Testis (tissue), 3 donors: Measurements from ENCODE around the gene IL1RAP. TPM values are rescaled to one million over a fixed set of nuclear protein-coding genes. Genes with fewer than 3 reads are reported as not detected.

ENCODE experiments used
- DNase-seq: peaks from one replicate; pipeline ENCODE4 v3.0.0-alpha.2; 2019
- H3K27ac ChIP-seq, 2 donors: fragments of 200-600 bp; sonication (generic); one replicate each; pipeline ENCODE4 v1.5.1; 2019
- H3K27me3 ChIP-seq: fragments of 200-600 bp; sonication (generic); one replicate; pipeline ENCODE4 v1.5.1; 2019
- H3K36me3 ChIP-seq: fragments of 200-600 bp; sonication (generic); one replicate; pipeline ENCODE4 v1.5.1; 2017; ENCODE audit warnings: low read depth; ENCODE audit errors: missing control alignments
- H3K4me1 ChIP-seq: fragments of 200-600 bp; sonication (generic); one replicate; pipeline ENCODE4 v1.5.1; 2019
- H3K4me3 ChIP-seq, 2 donors: fragments of 200-600 bp; sonication (generic); one replicate each; pipeline ENCODE4 v1.5.1; 2017 to 2019
- H3K9me3 ChIP-seq: fragments of 200-600 bp; sonication (generic); one replicate; pipeline ENCODE4 v1.5.1; 2017
- POLR2A ChIP-seq: fragments of 450-650 bp; IDR thresholded peaks from one replicate; pipeline ENCODE4 v1.6.1; 2017; ENCODE audit warnings: antibody characterized with exemption, mild to moderate bottlenecking, moderate library complexity
- WGBS, 2 donors: methylation state at CpG; one replicate each; pipeline ENCODE4 v1.1.5; 2018; 5-methylcytosine and 5-hydroxymethylcytosine counted together
- intact Hi-C: fragments of 100-400 bp; cut with DNase I; formaldehyde crosslinking; loops from one replicate; pipeline ENCODE4 v1.15.1; 2023; ENCODE audit warnings: low total_unique reads
- polyA plus RNA-seq: library from polyadenylated mRNA; stranded (reverse); fragments of 350-450 nt; fragmentation: Illumina TruSeq; extraction: RNeasy Lipid Tissue Mini Kit (QIAGEN cat#74804); gene quantifications from one replicate; pipeline ENCODE4 v1.2.3, GENCODE V29; 2014; ENCODE audit warnings: low read depth, low replicate concordance; ENCODE audit not compliant: insufficient read depth
- total RNA-seq, 2 donors: library from RNA; depleted of rRNA; stranded (reverse); fragments of >200 nt; gene quantifications; one replicate each; pipeline ENCODE4 v1.2.3, GENCODE V29; 2016
- TF ChIP-seq, protein P1 (sequence below), 3 experiments: fragments of 450-650 bp in 2 of 3; fragments of 200-600 bp in 1 of 3; sonication (generic) in 1 of 3; IDR thresholded peaks; one replicate each; pipeline ENCODE4 v1.5.1; 2016 to 2019; ENCODE audit warnings: antibody characterized with exemption in 3 of 3, mild to moderate bottlenecking in 2 of 3, moderate library complexity in 1 of 3

The IL1RAP gene
- total and polyA plus RNA-seq, 3 donors from 2014 or later: 1.7 to 3.2 (median 2.1) TPM

DNA sequence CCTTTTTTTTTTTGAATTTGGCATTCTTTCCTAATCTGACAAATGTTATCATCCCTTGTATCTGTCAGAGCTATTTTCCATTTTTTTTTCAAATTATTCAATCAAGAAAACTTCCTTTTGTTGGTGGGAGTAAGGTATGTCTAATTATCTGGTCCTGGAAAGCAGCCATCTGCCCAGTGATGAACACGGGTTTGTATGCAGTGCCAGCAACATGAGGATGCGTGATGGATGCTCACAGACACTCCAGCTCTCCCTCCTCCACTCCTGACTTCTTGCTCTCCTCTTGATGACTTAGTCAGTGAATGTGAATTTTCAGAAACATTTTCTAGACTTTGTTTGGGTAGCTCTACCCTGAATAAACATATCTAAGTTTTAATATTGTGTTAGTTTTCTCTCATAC, 79.2 kb downstream of the IL1RAP start:
- 64 to 74% methylated on average over 2 of the region's 2 CpGs for WGBS, 2 donors
- intact Hi-C loops: no loop called here

DNA sequence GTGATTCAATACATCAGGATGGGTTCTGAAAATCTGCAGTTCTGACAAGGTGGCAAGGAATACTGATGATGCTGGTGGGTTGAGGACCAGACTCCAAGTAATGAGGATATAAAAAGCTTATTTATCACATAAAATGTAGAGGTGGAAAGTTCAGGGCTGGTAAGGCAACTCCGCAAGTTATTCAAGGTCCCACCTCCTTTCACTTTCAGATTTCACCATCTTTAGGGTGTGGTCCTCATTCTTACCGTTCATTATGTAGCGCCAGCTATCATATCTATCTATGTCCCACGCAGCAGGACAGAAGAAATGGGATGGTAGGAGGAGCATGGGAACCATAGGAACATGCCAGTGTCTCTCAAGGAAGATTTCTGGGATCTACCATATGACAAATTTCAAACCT, 80.3 kb downstream of the IL1RAP start:
- Histone ChIP-seq H3K4me3 (no peak overlapping the region), H3K36me3 (no peaks in the 10 kb centered on the region), H3K27ac (no peak overlapping the region), H3K9me3 (no peaks in the 10 kb centered on the region), H3K27me3 (no peaks in the 10 kb centered on the region), H3K4me1 (no peaks in the 10 kb centered on the region)
- DNase-seq: no peak
- 65 to 66% methylated on average over 4 of the region's 4 CpGs for WGBS, 2 donors
- intact Hi-C loops: no loop called here
- no peak for TF ChIP-seq POLR2A
- TF ChIP-seq, protein P1, sequence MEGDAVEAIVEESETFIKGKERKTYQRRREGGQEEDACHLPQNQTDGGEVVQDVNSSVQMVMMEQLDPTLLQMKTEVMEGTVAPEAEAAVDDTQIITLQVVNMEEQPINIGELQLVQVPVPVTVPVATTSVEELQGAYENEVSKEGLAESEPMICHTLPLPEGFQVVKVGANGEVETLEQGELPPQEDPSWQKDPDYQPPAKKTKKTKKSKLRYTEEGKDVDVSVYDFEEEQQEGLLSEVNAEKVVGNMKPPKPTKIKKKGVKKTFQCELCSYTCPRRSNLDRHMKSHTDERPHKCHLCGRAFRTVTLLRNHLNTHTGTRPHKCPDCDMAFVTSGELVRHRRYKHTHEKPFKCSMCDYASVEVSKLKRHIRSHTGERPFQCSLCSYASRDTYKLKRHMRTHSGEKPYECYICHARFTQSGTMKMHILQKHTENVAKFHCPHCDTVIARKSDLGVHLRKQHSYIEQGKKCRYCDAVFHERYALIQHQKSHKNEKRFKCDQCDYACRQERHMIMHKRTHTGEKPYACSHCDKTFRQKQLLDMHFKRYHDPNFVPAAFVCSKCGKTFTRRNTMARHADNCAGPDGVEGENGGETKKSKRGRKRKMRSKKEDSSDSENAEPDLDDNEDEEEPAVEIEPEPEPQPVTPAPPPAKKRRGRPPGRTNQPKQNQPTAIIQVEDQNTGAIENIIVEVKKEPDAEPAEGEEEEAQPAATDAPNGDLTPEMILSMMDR (IDR thresholded peaks at IDR 0.05): no peak

More for the DNA sequence above, 79.2 kb downstream of the IL1RAP start:
- Histone ChIP-seq H3K4me3 (no peak overlapping the region), H3K36me3 (no peaks in the 10 kb centered on the region), H3K9me3 (no peaks in the 10 kb centered on the region), H3K27ac (no peak overlapping the region), H3K27me3 (no peaks in the 10 kb centered on the region), H3K4me1 (no peaks in the 10 kb centered on the region)
- TF ChIP-seq, protein P1 (IDR thresholded peaks at IDR 0.05): no peak
- TF ChIP-seq POLR2A: no peak
- DNase-seq: no peak

DNA sequence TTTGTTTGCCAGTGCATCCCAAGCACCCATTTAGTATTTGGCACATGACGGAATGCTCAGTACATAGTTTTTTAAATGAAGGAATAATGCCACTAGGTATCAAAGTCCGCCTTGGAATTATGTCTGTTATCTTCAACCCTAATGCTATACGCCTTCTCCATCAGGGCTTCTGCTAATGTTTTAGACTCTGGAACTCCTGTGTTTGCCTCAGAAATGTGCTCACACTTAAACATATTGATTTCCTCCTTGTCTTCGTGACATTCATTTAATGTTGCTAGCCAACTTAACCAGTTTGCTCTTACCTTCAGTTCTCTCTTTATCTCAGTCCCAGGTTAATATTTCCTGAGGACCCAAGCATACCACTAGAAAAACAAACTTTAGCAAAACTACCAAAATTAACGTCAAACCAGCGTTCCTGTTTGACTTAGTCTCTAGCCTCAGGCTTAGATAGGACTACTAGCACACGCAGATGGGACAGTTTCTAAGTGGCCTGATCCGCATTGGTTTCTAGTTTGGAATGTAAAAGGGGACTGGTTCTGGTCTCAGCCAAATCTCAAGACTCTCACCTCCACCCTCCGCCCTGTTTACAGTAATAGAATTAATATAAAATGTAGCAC, 81.4 kb downstream of the IL1RAP start:
- no peak for DNase-seq
- WGBS, 2 donors: 95% methylated on average over 9 of the region's 9 CpGs
- H3K9me3 ChIP-seq: no peaks in the 10 kb centered on the region
- no peaks in the 10 kb centered on the region for H3K4me1 ChIP-seq
- intact Hi-C loops: no loop called here
- no peaks in the 10 kb centered on the region for H3K27me3 ChIP-seq
- no peaks in the 10 kb centered on the region for H3K36me3 ChIP-seq
- TF ChIP-seq, protein P1 (IDR thresholded peaks at IDR 0.05): no peak
- no peak for TF ChIP-seq POLR2A
- no peak overlapping the region for H3K27ac ChIP-seq
- H3K4me3 ChIP-seq: no peak overlapping the region

DNA sequence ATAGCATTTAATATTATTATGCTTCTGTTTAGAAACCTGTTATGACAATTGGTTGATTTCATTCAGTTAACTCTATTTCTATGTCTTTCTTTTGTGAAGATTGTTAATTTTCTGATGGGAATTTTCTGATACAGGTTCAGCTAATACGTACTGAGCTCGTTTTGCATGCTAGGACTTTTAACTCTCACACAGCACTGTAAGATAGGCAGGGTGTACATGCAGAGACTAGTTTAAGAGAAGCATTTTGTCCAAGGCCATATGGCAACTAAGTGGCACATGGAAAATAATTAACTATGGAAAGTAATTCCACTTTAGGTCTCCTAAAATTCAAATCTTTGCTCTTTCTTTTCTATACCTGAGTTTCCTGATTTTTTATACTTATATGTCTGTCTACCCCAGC, 81.9 kb downstream of the IL1RAP start:
- intact Hi-C loops: no loop called here
- Histone ChIP-seq H3K4me1 (no peaks in the 10 kb centered on the region), H3K27ac (no peak overlapping the region), H3K4me3 (no peak overlapping the region), H3K9me3 (no peaks in the 10 kb centered on the region), H3K36me3 (no peaks in the 10 kb centered on the region), H3K27me3 (no peaks in the 10 kb centered on the region)
- no peak for DNase-seq
- TF ChIP-seq, protein P1 (IDR thresholded peaks at IDR 0.05): no peak
- TF ChIP-seq POLR2A: no peak
- WGBS, 2 donors: 72 to 81% methylated on average over 2 of the region's 2 CpGs
